A673 (cell line): Measurements from ENCODE around the gene ADAMTSL1.

ENCODE experiments used
- CTCF ChIP-seq: fragments of 300-800, 200-600 bp; sonication (generic); conservative IDR thresholded peaks from 2 replicates; pipeline ENCODE4 v1.5.1; 2017; ENCODE audit warnings: low read depth, mild to moderate bottlenecking, antibody characterized with exemption, low read length, moderate library complexity, mixed read lengths
- EZH2 ChIP-seq: fragments of 200-600 bp; sonication (generic); IDR thresholded peaks from 2 replicates; pipeline ENCODE4 v1.6.1; 2017; ENCODE audit warnings: borderline replicate concordance, low read depth, mild to moderate bottlenecking, mixed read lengths, antibody characterized with exemption, low read length; ENCODE audit not compliant: poor library complexity, severe bottlenecking

GRCh38 chr9:18591261-18591660 lies 117.3 kb downstream of the ADAMTSL1 start:
- TF ChIP-seq CTCF: no peak
- TF ChIP-seq EZH2: no peak
